T-helper 1 cell treated with Interleukin-12 subunit alpha and Interleukin-12 subunit beta and Interleukin-4 antibody, amounts not matched to agents 30 μg/mL and 1 μg/mL, for 36 hours (primary cell): Measurements from ENCODE around the gene FBRSL1.

Source experiments
- H3K27ac Mint-ChIP-seq: one replicate; pipeline ENCODE4 v1.8.0; 2021; ENCODE audit warnings: mild to moderate bottlenecking, mixed read lengths
- H3K27me3 Mint-ChIP-seq: one replicate; pipeline ENCODE4 v1.8.0; 2021; ENCODE audit warnings: low read depth, mixed read lengths
- H3K36me3 Mint-ChIP-seq: one replicate; pipeline ENCODE4 v1.8.0; 2021; ENCODE audit warnings: low read depth, mixed read lengths
- H3K4me1 Mint-ChIP-seq: one replicate; pipeline ENCODE4 v1.8.0; 2021; ENCODE audit warnings: low read depth, mixed read lengths
- H3K4me3 Mint-ChIP-seq: one replicate; pipeline ENCODE4 v1.8.0; 2021; ENCODE audit warnings: mild to moderate bottlenecking, moderate library complexity, mixed read lengths
- H3K9me3 Mint-ChIP-seq: one replicate; pipeline ENCODE4 v1.8.0; 2021; ENCODE audit warnings: mixed read lengths

FBRSL1 gene

DNA sequence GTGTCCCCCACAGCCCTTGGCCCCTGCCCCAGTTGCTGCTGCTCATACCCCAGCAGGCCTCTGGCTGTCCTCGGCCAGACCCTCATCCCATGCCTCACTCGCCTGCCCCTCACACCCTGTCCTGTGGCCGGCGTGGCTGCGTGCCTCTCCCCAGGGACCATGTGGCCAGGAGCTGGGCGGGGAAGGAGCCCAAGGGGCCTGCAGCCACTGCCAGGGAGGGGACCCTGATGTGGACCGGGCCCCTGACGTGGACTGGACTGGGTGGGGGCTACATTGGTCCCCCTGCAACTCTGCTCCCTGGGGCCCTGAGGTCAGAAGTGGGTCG is 10.9 kb downstream of the FBRSL1 start:
- no peak overlapping the region for H3K27ac Mint-ChIP-seq
- no peak overlapping the region for H3K4me3 Mint-ChIP-seq
- no peaks in the 10 kb centered on the region for H3K27me3 Mint-ChIP-seq
- H3K36me3 Mint-ChIP-seq, result no peaks in the 10 kb centered on the region
- H3K9me3 Mint-ChIP-seq, result no peaks in the 10 kb centered on the region
- H3K4me1 Mint-ChIP-seq, result peaks cover 9% of the 10 kb centered on the region

DNA sequence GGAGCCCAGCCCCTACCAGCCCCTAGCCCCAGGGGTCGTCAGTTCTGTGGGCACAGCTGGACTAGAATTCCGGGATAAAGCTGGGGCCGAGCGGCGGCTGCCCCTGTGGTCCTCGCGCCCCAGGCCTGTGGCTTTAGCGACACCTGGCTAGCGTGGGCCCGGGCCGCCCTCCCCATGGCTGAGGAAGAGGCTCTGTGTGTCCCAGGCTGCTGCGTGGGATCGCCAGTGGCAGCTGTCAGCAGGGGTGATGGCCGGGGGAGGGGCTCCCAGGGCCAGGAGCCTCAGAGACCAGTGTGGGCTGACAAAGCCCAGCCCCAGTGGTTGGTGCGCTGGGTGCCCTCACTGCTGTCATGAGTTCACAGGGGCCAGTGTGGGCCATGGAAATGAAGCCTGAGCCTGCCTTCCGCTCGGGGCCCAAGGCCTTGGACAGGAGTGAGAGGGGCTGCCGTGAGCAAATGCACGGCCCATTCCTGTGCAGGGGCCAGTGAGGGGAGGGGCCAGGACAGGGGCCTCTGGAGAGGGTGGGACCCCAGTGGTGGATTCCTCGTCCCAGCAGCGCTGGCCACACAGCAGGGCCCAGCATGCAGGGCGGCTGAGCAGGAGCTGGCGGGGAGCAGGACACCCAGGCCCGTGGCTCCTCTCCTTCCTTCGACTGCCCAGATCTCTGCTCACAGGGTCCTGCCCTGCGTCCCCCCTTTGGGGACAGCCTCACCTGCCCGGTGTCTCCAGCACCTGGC is 11.4 kb downstream of the FBRSL1 start:
- Mint-ChIP-seq H3K4me1 (peaks cover 9% of the 10 kb centered on the region), H3K36me3 (no peaks in the 10 kb centered on the region), H3K4me3 (no peak overlapping the region)

GRCh38 chr12:132502149-132502881 is 12.4 kb downstream of the FBRSL1 start:
- Mint-ChIP-seq H3K27ac (no peak overlapping the region), H3K4me1 (peaks cover 17% of the 10 kb centered on the region), H3K27me3 (no peaks in the 10 kb centered on the region), H3K9me3 (no peaks in the 10 kb centered on the region), H3K36me3 (no peaks in the 10 kb centered on the region), H3K4me3 (no peak overlapping the region)

More for the DNA sequence above, 11.4 kb downstream of the FBRSL1 start:
- no peak overlapping the region for H3K27ac Mint-ChIP-seq
- H3K27me3 Mint-ChIP-seq, result no peaks in the 10 kb centered on the region
- H3K9me3 Mint-ChIP-seq, result no peaks in the 10 kb centered on the region

- peaks cover 17% of the 10 kb centered on the region for H3K4me1 Mint-ChIP-seq
- no peaks in the 10 kb centered on the region for H3K36me3 Mint-ChIP-seq
- no peaks in the 10 kb centered on the region for H3K9me3 Mint-ChIP-seq
- no peaks in the 10 kb centered on the region for H3K27me3 Mint-ChIP-seq
- no peak overlapping the region for H3K4me3 Mint-ChIP-seq
- no peak overlapping the region for H3K27ac Mint-ChIP-seq
These were observed 12.9 kb downstream of the FBRSL1 start for GRCh38 chr12:132502882-132503193.

GRCh38 chr12:132503618-132504204 is 13.8 kb downstream of the FBRSL1 start:
- Mint-ChIP-seq H3K27me3 (no peaks in the 10 kb centered on the region), H3K4me3 (no peak overlapping the region), H3K9me3 (no peaks in the 10 kb centered on the region), H3K36me3 (no peaks in the 10 kb centered on the region), H3K4me1 (peaks cover 17% of the 10 kb centered on the region), H3K27ac (no peak overlapping the region)

DNA sequence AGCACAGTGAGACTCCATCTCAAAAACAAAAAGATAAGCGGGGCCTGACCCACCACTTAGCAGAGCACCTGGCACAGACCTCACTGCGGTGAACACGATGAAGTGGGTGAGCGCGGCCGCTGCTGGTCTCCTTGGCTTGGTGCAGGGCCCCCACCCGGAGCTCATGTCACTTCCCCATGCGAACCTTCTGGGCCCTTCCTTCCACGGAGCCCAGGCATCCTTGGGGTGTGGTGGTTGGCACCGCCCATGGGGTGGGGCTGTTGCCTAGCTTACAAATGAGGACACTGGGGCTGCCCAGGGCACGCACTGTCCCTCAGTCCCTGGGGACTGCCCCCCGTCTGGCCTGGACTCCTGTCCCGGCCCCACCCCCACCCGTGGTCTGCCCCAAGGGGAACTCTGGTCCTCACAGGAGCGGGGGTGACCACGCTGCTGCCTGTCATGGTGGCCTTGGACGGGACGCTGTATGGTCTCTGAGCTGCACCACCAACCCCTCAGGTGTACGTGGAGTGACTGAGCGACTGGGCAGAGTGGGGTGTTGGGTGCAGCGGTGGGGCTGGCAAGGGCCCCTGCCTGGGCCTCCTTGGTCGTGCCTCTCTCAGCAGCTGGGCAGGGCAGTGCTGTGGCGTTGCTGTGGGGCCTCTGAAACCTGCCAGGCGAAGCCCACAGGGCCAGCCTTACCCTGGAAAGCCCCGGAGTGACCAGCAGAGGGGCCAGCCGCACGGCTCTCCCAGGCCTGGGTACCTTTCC is 15.3 kb downstream of the FBRSL1 start:
- Mint-ChIP-seq H3K36me3 (no peaks in the 10 kb centered on the region), H3K9me3 (no peaks in the 10 kb centered on the region), H3K27me3 (no peaks in the 10 kb centered on the region), H3K4me1 (peaks cover 17% of the 10 kb centered on the region), H3K4me3 (no peak overlapping the region), H3K27ac (no peak overlapping the region)

- no peaks in the 10 kb centered on the region for H3K36me3 Mint-ChIP-seq
- no peaks in the 10 kb centered on the region for H3K9me3 Mint-ChIP-seq
- H3K27ac Mint-ChIP-seq, result no peak overlapping the region
- no peaks in the 10 kb centered on the region for H3K27me3 Mint-ChIP-seq
- H3K4me3 Mint-ChIP-seq, result no peak overlapping the region
- peaks cover 17% of the 10 kb centered on the region for H3K4me1 Mint-ChIP-seq
These were observed 15.9 kb downstream of the FBRSL1 start for GRCh38 chr12:132505852-132506219.

GRCh38 chr12:132506328-132507160 is 16.6 kb downstream of the FBRSL1 start:
- Mint-ChIP-seq H3K4me3 (no peak overlapping the region), H3K4me1 (peaks cover 17% of the 10 kb centered on the region), H3K9me3 (no peaks in the 10 kb centered on the region), H3K27me3 (no peaks in the 10 kb centered on the region), H3K36me3 (no peaks in the 10 kb centered on the region), H3K27ac (peak overlapping the region; percentile 59)

GRCh38 chr12:132507161-132507538 is 17.2 kb downstream of the FBRSL1 start:
- Mint-ChIP-seq H3K27me3 (no peaks in the 10 kb centered on the region), H3K9me3 (no peaks in the 10 kb centered on the region), H3K27ac (no peak overlapping the region), H3K4me1 (peaks cover 14% of the 10 kb centered on the region), H3K36me3 (no peaks in the 10 kb centered on the region), H3K4me3 (no peak overlapping the region)

GRCh38 chr12:132507656-132508490 is 17.9 kb downstream of the FBRSL1 start:
- Mint-ChIP-seq H3K9me3 (no peaks in the 10 kb centered on the region), H3K27ac (no peak overlapping the region), H3K36me3 (no peaks in the 10 kb centered on the region), H3K27me3 (no peaks in the 10 kb centered on the region), H3K4me3 (no peak overlapping the region), H3K4me1 (peaks cover 14% of the 10 kb centered on the region)

DNA sequence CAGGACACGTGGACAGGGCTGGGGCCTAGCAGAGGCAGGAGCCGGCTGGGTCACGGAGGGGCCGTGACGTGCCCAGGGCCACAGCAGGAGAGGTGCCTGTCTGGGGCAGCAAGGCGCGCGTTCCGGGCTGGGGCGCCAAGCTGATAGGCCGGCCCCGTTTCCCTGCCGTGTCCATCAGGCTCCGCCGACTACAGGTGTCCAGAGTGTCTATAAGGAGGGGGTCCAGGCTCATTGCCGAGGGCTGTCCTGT is 18.5 kb downstream of the FBRSL1 start:
- Mint-ChIP-seq H3K9me3 (no peaks in the 10 kb centered on the region), H3K4me1 (peaks cover 14% of the 10 kb centered on the region), H3K36me3 (no peaks in the 10 kb centered on the region), H3K27me3 (no peaks in the 10 kb centered on the region), H3K27ac (no peak overlapping the region), H3K4me3 (no peak overlapping the region)

GRCh38 chr12:132508860-132509732 is 19.1 kb downstream of the FBRSL1 start:
- Mint-ChIP-seq H3K27ac (no peak overlapping the region), H3K9me3 (no peaks in the 10 kb centered on the region), H3K4me3 (no peak overlapping the region), H3K27me3 (no peaks in the 10 kb centered on the region), H3K4me1 (peaks cover 14% of the 10 kb centered on the region), H3K36me3 (no peaks in the 10 kb centered on the region)

DNA sequence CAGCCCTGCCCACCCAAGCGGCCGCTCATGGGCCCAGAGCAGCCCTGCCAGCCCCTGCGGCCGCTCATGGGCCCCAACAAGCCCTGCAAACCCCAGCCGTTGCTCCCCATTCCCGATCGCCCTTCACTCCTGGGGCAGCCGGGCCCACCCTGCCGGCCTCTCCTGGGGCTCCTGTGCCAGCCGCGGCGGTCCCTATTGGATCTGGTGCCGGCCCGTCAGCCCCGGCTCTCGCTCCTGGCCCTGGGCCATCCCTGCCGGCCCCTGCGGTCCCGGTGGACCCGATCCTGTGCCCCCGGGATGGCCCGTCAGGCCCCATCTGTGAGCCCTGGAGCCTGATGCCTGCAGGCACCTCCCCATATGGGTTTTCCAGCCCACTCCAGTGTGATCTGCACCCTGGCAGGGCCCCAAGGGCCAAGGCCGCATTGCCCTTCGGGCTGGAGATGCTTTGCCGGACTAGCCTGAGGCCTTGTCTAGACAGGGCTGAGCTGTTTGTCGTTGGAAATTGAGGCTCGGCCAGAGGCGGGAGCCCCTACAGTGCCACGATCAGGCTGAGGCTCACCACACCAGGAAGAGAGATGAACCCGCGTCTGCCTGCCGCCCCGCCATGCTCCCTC is 20.3 kb downstream of the FBRSL1 start:
- no peak overlapping the region for H3K4me3 Mint-ChIP-seq
- H3K27me3 Mint-ChIP-seq, result no peaks in the 10 kb centered on the region
- no peaks in the 10 kb centered on the region for H3K9me3 Mint-ChIP-seq
- peaks cover 12% of the 10 kb centered on the region for H3K4me1 Mint-ChIP-seq
- no peak overlapping the region for H3K27ac Mint-ChIP-seq
- H3K36me3 Mint-ChIP-seq, result no peaks in the 10 kb centered on the region
